HT1080 (cell line): ENCODE measurements around the gene ZNF574. TPM values are rescaled to one million over a fixed set of nuclear protein-coding genes. Genes with fewer than 3 reads are reported as not detected.

Experiments
- DNase-seq: peaks from one replicate; pipeline ENCODE4 v3.0.0-alpha.2; 2015; ENCODE audit warnings: low read depth
- total RNA-seq: library from RNA; depleted of rRNA; stranded (reverse); fragments of >200 nt; shearing (Covaris generic); gene quantifications from 2 replicates; pipeline ENCODE4 v1.2.3, GENCODE V29; 2014

Gene ZNF574
- total RNA-seq, 1 experiment from 2014 or later, result 37.8 TPM

GRCh38 chr19:42053037-42053935, 22.7 kb upstream of the ZNF574 start:
- no peak for DNase-seq

- no peak for DNase-seq
These were observed 21.8 kb upstream of the ZNF574 start for GRCh38 chr19:42054205-42054604.

- no peak for DNase-seq
These were observed 18.1 kb upstream of the ZNF574 start for GRCh38 chr19:42057846-42058245.

GRCh38 chr19:42059196-42059595, 16.8 kb upstream of the ZNF574 start:
- DNase-seq, result no peak

- DNase-seq, result no peak
These were observed 15.8 kb upstream of the ZNF574 start for GRCh38 chr19:42060117-42060516.

- no peak for DNase-seq
These were observed 13.6 kb upstream of the ZNF574 start for GRCh38 chr19:42062381-42062780.

GRCh38 chr19:42064432-42064831, 11.5 kb upstream of the ZNF574 start:
- DNase-seq, result no peak

- no peak for DNase-seq
These were observed 10.9 kb upstream of the ZNF574 start for GRCh38 chr19:42065051-42065450.

- DNase-seq, result no peak
These were observed 10.5 kb upstream of the ZNF574 start for GRCh38 chr19:42065511-42065910.

- peak; percentile 55 for DNase-seq
These were observed 9.8 kb upstream of the ZNF574 start for GRCh38 chr19:42066075-42066754.

GRCh38 chr19:42067315-42067888, 8.6 kb upstream of the ZNF574 start:
- no peak for DNase-seq

- no peak for DNase-seq
These were observed 7.6 kb upstream of the ZNF574 start for GRCh38 chr19:42068361-42068755.

- no peak for DNase-seq
These were observed 7.0 kb upstream of the ZNF574 start for GRCh38 chr19:42068756-42069571.

GRCh38 chr19:42069619-42070351, 6.2 kb upstream of the ZNF574 start, which contains the start of gene GRIK5:
Gene GRIK5 (minus strand): TSS chr19:42070206. CDS start chr19:42065770, 4,436 bp downstream.
- no peak for DNase-seq

GRCh38 chr19:42071247-42071646, 4.7 kb upstream of the ZNF574 start:
- no peak for DNase-seq

- DNase-seq, result no peak
These were observed 1.2 kb upstream of the ZNF574 start for GRCh38 chr19:42074513-42075363.

- no peak for DNase-seq
These were observed 676 bp upstream of the ZNF574 start for GRCh38 chr19:42075364-42075615.

- no peak for DNase-seq
These were observed 496 bp downstream of the ZNF574 start for GRCh38 chr19:42076380-42076944.

GRCh38 chr19:42078058-42078457, 2.1 kb downstream of the ZNF574 start:
- DNase-seq, result no peak
